ENCODE data around the gene EPB41L4B.

- no peak for TF ChIP-seq CTCF (conservative IDR thresholded peaks at IDR 0.05 in 1 of 2, IDR thresholded peaks at IDR 0.05 in 1 of 2; ENCODE audit: extremely low read depth in 1 of 2, insufficient read depth in 1 of 2, low read depth in 1 of 2, low read length in 2 of 2)
- no peak for TF ChIP-seq EZH2 (IDR thresholded peaks at IDR 0.05; ENCODE audit: borderline replicate concordance, low read length)
Measured at GRCh38 chr9:109149722-109150121, 171.1 kb downstream of the EPB41L4B start.
